NAMALWA (cell line): ENCODE data around the gene ZBTB46.

Experiments
- DNase-seq: peaks from one replicate; pipeline ENCODE4 v3.0.0-alpha.2; 2015; ENCODE audit warnings: low spot score

ZBTB46 gene

GRCh38 chr20:63704749-63705117 is 126.3 kb downstream of the ZBTB46 start:
- no peak for DNase-seq

GRCh38 chr20:63703976-63704748 is 126.9 kb downstream of the ZBTB46 start:
- DNase-seq = no peak

GRCh38 chr20:63703471-63703975 is 127.5 kb downstream of the ZBTB46 start:
- no peak for DNase-seq

GRCh38 chr20:63702751-63703470 is 128.2 kb downstream of the ZBTB46 start:
- DNase-seq = no peak

- no peak for DNase-seq
Measured at GRCh38 chr20:63702036-63702665, 128.9 kb downstream of the ZBTB46 start.

GRCh38 chr20:63701329-63702035 is 129.6 kb downstream of the ZBTB46 start:
- no peak for DNase-seq

GRCh38 chr20:63701051-63701328 is 130.1 kb downstream of the ZBTB46 start:
- no peak for DNase-seq

GRCh38 chr20:63700199-63701050 is 130.6 kb downstream of the ZBTB46 start:
- DNase-seq = no peak

GRCh38 chr20:63699466-63700198 is 131.4 kb downstream of the ZBTB46 start:
- DNase-seq = no peak

GRCh38 chr20:63698739-63699465 is 132.2 kb downstream of the ZBTB46 start:
- DNase-seq = no peak

- no peak for DNase-seq
Measured at GRCh38 chr20:63697868-63698545, 133.1 kb downstream of the ZBTB46 start.

GRCh38 chr20:63697357-63697867 is 133.7 kb downstream of the ZBTB46 start:
- DNase-seq = no peak

GRCh38 chr20:63696628-63697356 is 134.3 kb downstream of the ZBTB46 start, which contains the start of gene TNFRSF6B:
Gene TNFRSF6B (plus strand): TSS chr20:63696652. CDS start chr20:63696768, 116 bp downstream.
- DNase-seq = no peak

- DNase-seq = peak; percentile 57
Measured at GRCh38 chr20:63696306-63696627, 134.8 kb downstream of the ZBTB46 start.

- DNase-seq = no peak
Measured at GRCh38 chr20:63695424-63696305, 135.4 kb downstream of the ZBTB46 start.

GRCh38 chr20:63694584-63695423 is 136.3 kb downstream of the ZBTB46 start:
- DNase-seq = no peak
